H1 (cell line): ENCODE measurements around the gene TMED4. TPM values are rescaled to one million over a fixed set of nuclear protein-coding genes. Genes with fewer than 3 reads are reported as not detected.

Experiments used
- BACH1 ChIP-seq: IDR thresholded peaks from 2 replicates; pipeline ENCODE4 v1.6.1; 2012; ENCODE audit warnings: low read length, improper control_type of control experiment
- CBX5 ChIP-seq: fragments of 300-800, 300-1000 bp; sonication (generic); IDR thresholded peaks from 2 replicates; pipeline ENCODE4 v1.7.1; 2016; ENCODE audit warnings: antibody characterized with exemption, low read length, low read depth
- CHD2 ChIP-seq: IDR thresholded peaks from 2 replicates; pipeline ENCODE4 v1.6.1; 2012; ENCODE audit warnings: low read length, improper control_type of control experiment
- CREB1 ChIP-seq: IDR thresholded peaks from 2 replicates; pipeline ENCODE4 v1.6.1; 2012; ENCODE audit warnings: inconsistent platforms
- CTCF ChIP-seq, 3 experiments: IDR thresholded peaks; 1 replicate in 2 of 3; 2 replicates in 1 of 3; pipeline versions ENCODE4 v1.5.1 to v1.6.1; 2011; ENCODE audit warnings: low read length in 3 of 3, mild to moderate bottlenecking in 3 of 3, inconsistent platforms in 2 of 3, low read depth in 1 of 3, moderate library complexity in 1 of 3; ENCODE audit not compliant: insufficient read depth in 1 of 3; ENCODE audit errors: control extremely low read depth in 1 of 3
- E2F6 ChIP-seq: IDR thresholded peaks from 2 replicates; pipeline ENCODE4 v1.6.1; 2012; ENCODE audit warnings: inconsistent platforms
- EP300 ChIP-seq, 2 experiments: IDR thresholded peaks; 1 replicate in 1 of 2; 2 replicates in 1 of 2; pipeline ENCODE4 v1.6.1; 2011 to 2012; ENCODE audit warnings: low read depth in 2 of 2, low read length in 2 of 2, mild to moderate bottlenecking in 2 of 2, borderline replicate concordance in 1 of 2, inconsistent platforms in 1 of 2, moderate library complexity in 1 of 2
- JUND ChIP-seq: IDR thresholded peaks from 2 replicates; pipeline ENCODE4 v1.6.1; 2011; ENCODE audit warnings: mild to moderate bottlenecking, improper control_type of control experiment, low read length
- KDM5A ChIP-seq: fragments of 200-600 bp; IDR thresholded peaks from 2 replicates; pipeline ENCODE4 v1.7.1; 2012; ENCODE audit warnings: mild to moderate bottlenecking, low read length, inconsistent platforms, mixed read lengths
- MAFK ChIP-seq: IDR thresholded peaks from 2 replicates; pipeline ENCODE4 v1.6.1; 2012; ENCODE audit warnings: low read depth, mild to moderate bottlenecking, improper control_type of control experiment, low read length
- MAX ChIP-seq: IDR thresholded peaks from 2 replicates; pipeline ENCODE4 v1.6.1; 2012; ENCODE audit warnings: inconsistent platforms
- NRF1 ChIP-seq: IDR thresholded peaks from 2 replicates; pipeline ENCODE4 v1.6.1; 2011; ENCODE audit warnings: mild to moderate bottlenecking, low read depth, low read length, improper control_type of control experiment
- PHF8 ChIP-seq: fragments of 200-600 bp; sonication (generic); conservative IDR thresholded peaks from 2 replicates; pipeline ENCODE4 v1.7.1; 2012; ENCODE audit warnings: low read depth, mild to moderate bottlenecking, inconsistent platforms, low read length, moderate library complexity
- POLR2A ChIP-seq, 2 experiments: IDR thresholded peaks; 1 replicate in 1 of 2; 2 replicates in 1 of 2; pipeline ENCODE4 v1.6.1; 2011; ENCODE audit warnings: low read depth in 2 of 2, low read length in 2 of 2, mild to moderate bottlenecking in 2 of 2; ENCODE audit errors: control extremely low read depth in 1 of 2
- POU5F1 ChIP-seq: IDR thresholded peaks from 2 replicates; pipeline ENCODE4 v1.6.1; 2011; ENCODE audit warnings: low read depth, mild to moderate bottlenecking, low read length, moderate library complexity
- RBBP5 ChIP-seq: IDR thresholded peaks from 2 replicates; pipeline ENCODE4 v1.7.1; 2012; ENCODE audit warnings: low read depth, mild to moderate bottlenecking, inconsistent platforms, low read length, moderate library complexity, borderline replicate concordance
- RNF2 ChIP-seq: fragments of 200-900, 300-1000 bp; sonication (generic); IDR thresholded peaks from 2 replicates; pipeline ENCODE4 v1.7.1; 2016; ENCODE audit warnings: borderline replicate concordance, low read depth, mild to moderate bottlenecking, antibody characterized with exemption, low read length; ENCODE audit not compliant: poor library complexity, severe bottlenecking; ENCODE audit errors: missing control alignments
- SAP30 ChIP-seq: fragments of 300-600 bp; sonication (generic); IDR thresholded peaks from 2 replicates; pipeline ENCODE4 v1.7.1; 2012; ENCODE audit warnings: low read length, moderate library complexity, mild to moderate bottlenecking, inconsistent platforms; ENCODE audit not compliant: insufficient read depth, insufficient replicate concordance
- SIX5 ChIP-seq: IDR thresholded peaks from 2 replicates; pipeline ENCODE4 v1.6.1; 2011; ENCODE audit warnings: mild to moderate bottlenecking, low read depth, low read length
- TAF1 ChIP-seq: IDR thresholded peaks from 2 replicates; pipeline ENCODE4 v1.6.1; 2011; ENCODE audit warnings: mild to moderate bottlenecking, low read depth, low read length
- TEAD4 ChIP-seq: IDR thresholded peaks from 2 replicates; pipeline ENCODE4 v1.6.1; 2012; ENCODE audit warnings: low read depth, low read length, inconsistent platforms, mixed read lengths
- polyA plus RNA-seq, 7 experiments: library from polyadenylated mRNA; depleted of rRNA in 3 of 7; stranded (reverse) in 5 of 7; unstranded in 2 of 7; fragments of >200 nt in 5 of 7; fragments of 200-250 nt in 2 of 7; gene quantifications; 1 replicate in 5 of 7; 2 replicates in 1 of 7; 4 replicates in 1 of 7; pipeline versions ENCODE4 v1.2.1 to v1.2.3, GENCODE V29; 2011 to 2013; ENCODE audit warnings: missing spikeins in 2 of 7, mixed read lengths in 2 of 7
- total RNA-seq: library from RNA; stranded (reverse); fragmentation: NEBNext Ultra II Directional; extraction: Animal tissue kit (Norgen Biotek cat#: 25700); gene quantifications from 2 replicates; pipeline ENCODE4 v1.2.1, GENCODE V29; 2021

Gene TMED4
- total and polyA plus RNA-seq, 2 of the 8 experiments (the other 6 are each of a cell fraction or from before 2014, with no cell fraction given): 44.9 to 76.7 TPM

- no peak for TF ChIP-seq CBX5
- TF ChIP-seq CTCF (IDR thresholded peaks at IDR 0.05; ENCODE audit: control extremely low read depth in 1 of 3, insufficient read depth in 1 of 3, low read depth in 1 of 3, low read length in 3 of 3): no peak
- TF ChIP-seq MAFK: no peak
- TF ChIP-seq SAP30: peak; percentile 34
- no peak for TF ChIP-seq POU5F1
- peak; percentile 81; the same call in 1 of the 2 replicates for TF ChIP-seq TAF1
- TF ChIP-seq RBBP5: no peak
- TF ChIP-seq SIX5: no peak
- TF ChIP-seq MAX: peak; percentile 99
- TF ChIP-seq POLR2A (IDR thresholded peaks at IDR 0.05; ENCODE audit: control extremely low read depth in 1 of 2, low read depth in 2 of 2, low read length in 2 of 2): peak; percentile 73 to 95
- no peak; the same call in 1 of the 2 replicates for TF ChIP-seq KDM5A
- peak; percentile 38 for TF ChIP-seq BACH1
- peak; percentile 95 for TF ChIP-seq E2F6
- peak; percentile 84 for TF ChIP-seq PHF8
- peak; percentile 58; the same call in 1 of the 2 replicates for TF ChIP-seq CHD2
- TF ChIP-seq EP300 (IDR thresholded peaks at IDR 0.05; ENCODE audit: borderline replicate concordance in 1 of 2, low read depth in 2 of 2, low read length in 2 of 2): no peak
- TF ChIP-seq RNF2: no peak
- TF ChIP-seq NRF1: peak; percentile 56
- no peak for TF ChIP-seq JUND
- no peak for TF ChIP-seq TEAD4
- peak; percentile 52; the same call in 1 of the 2 replicates for TF ChIP-seq CREB1
Observed at GRCh38 chr7:44573464-44574286, 8.4 kb downstream of the TMED4 start, which contains the start of gene DDX56 (continued).
